ENCODE results near the gene MET.

Gene MET

GRCh38 chr7:116665332-116665996, 6.5 kb upstream of the MET start:
- DNase-seq: no peak

GRCh38 chr7:116669769-116670168, 2.2 kb upstream of the MET start:
- DNase-seq: no peak

- DNase-seq: no peak
Observed at GRCh38 chr7:116670409-116671015, 1.5 kb upstream of the MET start.

GRCh38 chr7:116671111-116671510, 885 bp upstream of the MET start:
- DNase-seq: no peak

- DNase-seq: no peak
Observed at GRCh38 chr7:116672596-116673456, 830 bp downstream of the MET start.

GRCh38 chr7:116673457-116673865, 1.5 kb downstream of the MET start:
- no peak for DNase-seq

- no peak for DNase-seq
Observed at GRCh38 chr7:116674508-116675173, 2.6 kb downstream of the MET start.

GRCh38 chr7:116675812-116676355, 3.9 kb downstream of the MET start:
- no peak for DNase-seq

GRCh38 chr7:116678780-116679179, 6.8 kb downstream of the MET start:
- no peak for DNase-seq

- no peak for DNase-seq
Observed at GRCh38 chr7:116679500-116679899, 7.5 kb downstream of the MET start.

GRCh38 chr7:116683786-116684185, 11.8 kb downstream of the MET start:
- no peak for DNase-seq

- no peak for DNase-seq
Observed at GRCh38 chr7:116686033-116686432, 14.0 kb downstream of the MET start.

GRCh38 chr7:116686812-116687419, 14.9 kb downstream of the MET start:
- DNase-seq: no peak

GRCh38 chr7:116687801-116688201, 15.8 kb downstream of the MET start:
- no peak for DNase-seq

- no peak for DNase-seq
Observed at GRCh38 chr7:116689790-116690259, 17.8 kb downstream of the MET start.

GRCh38 chr7:116691664-116692063, 19.7 kb downstream of the MET start:
- no peak for DNase-seq

GRCh38 chr7:116692401-116693308, 20.7 kb downstream of the MET start:
- DNase-seq: no peak

- DNase-seq: no peak
Observed at GRCh38 chr7:116696707-116697106, 24.7 kb downstream of the MET start.

- DNase-seq: no peak
Observed at GRCh38 chr7:116697152-116697551, 25.2 kb downstream of the MET start.

GRCh38 chr7:116697761-116698160, 25.8 kb downstream of the MET start:
- no peak for DNase-seq

- no peak for DNase-seq
Observed at GRCh38 chr7:116698396-116698795, 26.4 kb downstream of the MET start.

Measured in stimulated activated CD4-positive, alpha-beta T cell treated with anti-CD3 and anti-CD28 coated beads, Interleukin-2, amount 100 ng/mL, for 48 hours (primary cell).